HG03060 (cell line): Measurements from ENCODE around the gene LSS.

Experiments
- ATAC-seq: cut with Tn5 transposase; IDR thresholded peaks from one replicate; pipeline ENCODE4 v1.9.1; 2021; ENCODE audit warnings: low read depth, moderate number of reproducible peaks; ENCODE audit not compliant: unreplicated experiment

Gene LSS

GRCh38 chr21:46220275-46220810 lies 8.2 kb downstream of the LSS start:
- ATAC-seq, result no peak

GRCh38 chr21:46219591-46220239 lies 8.9 kb downstream of the LSS start:
- ATAC-seq, result no peak

GRCh38 chr21:46218906-46219590 lies 9.5 kb downstream of the LSS start:
- ATAC-seq, result no peak

GRCh38 chr21:46217511-46218196 lies 10.9 kb downstream of the LSS start:
- ATAC-seq, result no peak

GRCh38 chr21:46216132-46216747 lies 12.3 kb downstream of the LSS start:
- no peak for ATAC-seq

- ATAC-seq, result no peak
These were observed 13.0 kb downstream of the LSS start for GRCh38 chr21:46215436-46216131.

GRCh38 chr21:46214478-46215340 lies 13.9 kb downstream of the LSS start:
- ATAC-seq, result no peak

- no peak for ATAC-seq
These were observed 14.8 kb downstream of the LSS start for GRCh38 chr21:46213620-46214286.

GRCh38 chr21:46212721-46213484 lies 15.7 kb downstream of the LSS start:
- no peak for ATAC-seq

- ATAC-seq, result no peak
These were observed 16.5 kb downstream of the LSS start for GRCh38 chr21:46211786-46212720.

GRCh38 chr21:46211376-46211775 lies 17.2 kb downstream of the LSS start:
- no peak for ATAC-seq

GRCh38 chr21:46210378-46211136 lies 18.0 kb downstream of the LSS start:
- no peak for ATAC-seq

- ATAC-seq, result no peak
These were observed 19.5 kb downstream of the LSS start for GRCh38 chr21:46208761-46209721.

GRCh38 chr21:46207920-46208591 lies 20.5 kb downstream of the LSS start:
- ATAC-seq, result no peak
